GM12892 (cell line): ENCODE data around the gene NR2C1.

Experiments
- POLR2A ChIP-seq: IDR thresholded peaks from 2 replicates; pipeline ENCODE4 v1.6.1; 2011; ENCODE audit warnings: low read depth, low read length, control low read depth
- POLR2AphosphoS5 ChIP-seq: IDR thresholded peaks from 2 replicates; pipeline ENCODE4 v1.6.1; 2011; ENCODE audit warnings: low read depth, low read length, control low read depth
- TAF1 ChIP-seq: IDR thresholded peaks from 2 replicates; pipeline ENCODE4 v1.6.1; 2011; ENCODE audit warnings: low read depth, mild to moderate bottlenecking, control low read depth, low read length, borderline replicate concordance

DNA sequence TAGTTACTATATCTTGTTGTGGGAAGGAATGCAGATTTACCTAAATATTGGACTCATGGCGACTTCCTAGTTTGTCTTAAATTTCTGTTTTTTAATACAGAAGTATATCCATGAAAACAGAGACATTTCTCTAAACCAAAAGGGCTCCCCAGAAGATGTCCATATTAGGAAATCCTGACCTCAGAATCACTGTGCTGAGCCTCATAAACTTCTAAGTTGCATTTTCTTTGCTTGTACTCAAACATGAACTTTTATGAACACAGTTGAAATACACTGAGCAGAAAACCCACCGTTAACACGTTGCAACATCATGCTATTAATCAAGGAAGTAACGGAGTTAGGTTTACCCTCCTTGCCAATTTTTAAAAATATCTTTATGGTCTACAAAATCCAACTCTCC lies 42.9 kb upstream of the NR2C1 start:
- no peak for TF ChIP-seq POLR2AphosphoS5
- no peak for TF ChIP-seq POLR2A
- TF ChIP-seq TAF1, result no peak
